ENCODE measurements around the gene WDR7. TPM values are rescaled to one million over a fixed set of nuclear protein-coding genes. Genes with fewer than 3 reads are reported as not detected.

The WDR7 gene
- total and polyA plus RNA-seq, 7 donors: 3.7 to 45.3 (median 28.5) TPM

- H3K4me1 ChIP-seq: no peaks in the 10 kb centered on the region
- intact Hi-C loops (cut with DNase I): no loop called here
- H3K9me3 ChIP-seq: no peaks in the 10 kb centered on the region
- 62 to 75% methylated on average over 1 of the region's 1 CpG for WGBS, 2 donors
- TF ChIP-seq EP300 (IDR thresholded peaks at IDR 0.05) (no peak), POLR2A (IDR thresholded peaks at IDR 0.05) (no peak), CTCF (IDR thresholded peaks at IDR 0.05) (no peak), POLR2AphosphoS5 (IDR thresholded peaks at IDR 0.05) (no peak)
- no peak overlapping the region for H3K4me3 ChIP-seq
- no peaks in the 10 kb centered on the region for H3K27me3 ChIP-seq
- no peak for DNase-seq
- H3K27ac ChIP-seq: no peak overlapping the region
- H3K36me3 ChIP-seq: peaks cover 0 to 26% (median 2%) of the 10 kb centered on the region in 4 donors
These were observed 69.9 kb downstream of the WDR7 start for GRCh38 chr18:56721031-56721430.

GRCh38 chr18:56721491-56721890 lies 70.3 kb downstream of the WDR7 start:
- Histone ChIP-seq H3K27me3 (no peaks in the 10 kb centered on the region), H3K4me3 (no peak overlapping the region), H3K36me3 (peaks cover 0 to 26% (median 2%) of the 10 kb centered on the region in 4 donors), H3K9me3 (no peaks in the 10 kb centered on the region), H3K27ac (no peak overlapping the region), H3K4me1 (no peaks in the 10 kb centered on the region)
- intact Hi-C loops (cut with DNase I): no loop called here
- WGBS, 2 donors: 91% methylated on average over 3 of the region's 3 CpGs
- DNase-seq: no peak
- TF ChIP-seq POLR2AphosphoS5 (IDR thresholded peaks at IDR 0.05) (no peak), POLR2A (IDR thresholded peaks at IDR 0.05) (no peak), EP300 (IDR thresholded peaks at IDR 0.05) (no peak), CTCF (IDR thresholded peaks at IDR 0.05) (no peak)

GRCh38 chr18:56722518-56722917 lies 71.4 kb downstream of the WDR7 start:
- no peak overlapping the region for H3K27ac ChIP-seq
- intact Hi-C loops (cut with DNase I): no loop called here
- no peaks in the 10 kb centered on the region for H3K4me1 ChIP-seq
- DNase-seq: no peak
- TF ChIP-seq CTCF (IDR thresholded peaks at IDR 0.05) (no peak), POLR2A (IDR thresholded peaks at IDR 0.05) (no peak), POLR2AphosphoS5 (IDR thresholded peaks at IDR 0.05) (no peak), EP300 (IDR thresholded peaks at IDR 0.05) (no peak)
- H3K9me3 ChIP-seq: no peaks in the 10 kb centered on the region
- no peaks in the 10 kb centered on the region for H3K27me3 ChIP-seq
- H3K36me3 ChIP-seq: peaks cover 0 to 26% (median 2%) of the 10 kb centered on the region in 4 donors
- H3K4me3 ChIP-seq: no peak overlapping the region

GRCh38 chr18:56723068-56723467 lies 71.9 kb downstream of the WDR7 start:
- Histone ChIP-seq H3K27ac (no peak overlapping the region), H3K36me3 (peaks cover 0 to 22% (median 2%) of the 10 kb centered on the region in 4 donors), H3K9me3 (no peaks in the 10 kb centered on the region), H3K27me3 (no peaks in the 10 kb centered on the region), H3K4me1 (no peaks in the 10 kb centered on the region), H3K4me3 (no peak overlapping the region)
- WGBS, 2 donors: 97 to 98% methylated on average over 1 of the region's 1 CpG
- no peak for TF ChIP-seq EP300 (IDR thresholded peaks at IDR 0.05)
- no peak for TF ChIP-seq CTCF (IDR thresholded peaks at IDR 0.05)
- no peak for TF ChIP-seq POLR2AphosphoS5 (IDR thresholded peaks at IDR 0.05)
- no peak for TF ChIP-seq POLR2A (IDR thresholded peaks at IDR 0.05)
- intact Hi-C loops (cut with DNase I): no loop called here
- no peak for DNase-seq

- no peak for DNase-seq
- 96 to 98% methylated on average over 2 of the region's 2 CpGs for WGBS, 2 donors
- Histone ChIP-seq H3K4me1 (no peaks in the 10 kb centered on the region), H3K36me3 (peaks cover 0 to 20% (median 2%) of the 10 kb centered on the region in 4 donors), H3K27me3 (no peaks in the 10 kb centered on the region), H3K27ac (no peak overlapping the region), H3K4me3 (no peak overlapping the region), H3K9me3 (no peaks in the 10 kb centered on the region)
- intact Hi-C loops (cut with DNase I): no loop called here
- TF ChIP-seq POLR2A (IDR thresholded peaks at IDR 0.05) (no peak), CTCF (IDR thresholded peaks at IDR 0.05) (no peak), POLR2AphosphoS5 (IDR thresholded peaks at IDR 0.05) (no peak), EP300 (IDR thresholded peaks at IDR 0.05) (no peak)
These were observed 72.5 kb downstream of the WDR7 start for GRCh38 chr18:56723706-56724105.
